ENCODE results near the gene USP32. TPM values are rescaled to one million over a fixed set of nuclear protein-coding genes. Genes with fewer than 3 reads are reported as not detected.

The USP32 gene
- total and polyA plus RNA-seq, 12 donors: 22.0 to 99.3 (median 54.4) TPM

DNA sequence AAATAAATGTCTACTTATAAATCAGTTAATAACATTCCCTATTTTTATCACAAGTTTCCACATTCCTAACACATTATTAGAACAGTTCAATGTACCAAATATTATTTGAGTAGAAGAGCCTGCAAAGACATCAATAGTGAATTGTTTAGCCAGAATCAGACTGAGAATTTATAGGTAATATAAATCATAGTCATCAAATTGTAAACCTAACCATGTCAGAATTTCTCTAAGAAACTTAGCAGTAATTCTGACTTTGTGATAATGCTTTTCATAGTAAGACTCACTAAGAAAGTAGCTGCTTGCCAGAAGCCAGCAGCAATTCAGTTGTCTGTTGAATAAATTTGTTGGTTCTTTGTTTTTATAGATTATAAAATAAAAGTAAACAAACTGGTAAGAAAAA lies 111.3 kb downstream of the USP32 start:
- H3K27ac ChIP-seq: no peak overlapping the region
- H3K4me1 ChIP-seq (replicated peaks in 1 of 2): peaks cover 0 to 7% of the 10 kb centered on the region in 2 donors
- no peaks in the 10 kb centered on the region for H3K9me3 ChIP-seq (replicated peaks in 1 of 3)
- TF ChIP-seq CTCF (IDR thresholded peaks at IDR 0.05): no peak
- no peak for TF ChIP-seq POLR2A (IDR thresholded peaks at IDR 0.05)
- no peaks in the 10 kb centered on the region for H3K36me3 ChIP-seq (replicated peaks in 1 of 2)
- no peak overlapping the region for H3K4me3 ChIP-seq
- DNase-seq: no peak
- intact Hi-C loops (cut with DNase I): no loop called here
- no peaks in the 10 kb centered on the region for H3K27me3 ChIP-seq

- DNase-seq: no peak
- Histone ChIP-seq H3K27ac (no peak overlapping the region), H3K4me1 (replicated peaks in 1 of 2) (peaks cover 0 to 7% of the 10 kb centered on the region in 2 donors), H3K36me3 (replicated peaks in 1 of 2) (no peaks in the 10 kb centered on the region), H3K9me3 (replicated peaks in 1 of 3) (no peaks in the 10 kb centered on the region), H3K27me3 (no peaks in the 10 kb centered on the region), H3K4me3 (no peak overlapping the region)
- TF ChIP-seq CTCF (IDR thresholded peaks at IDR 0.05) (no peak), POLR2A (IDR thresholded peaks at IDR 0.05) (no peak)
- 90 to 93% (median 91%) methylated on average over 2 of the region's 2 CpGs for WGBS, 4 donors
- intact Hi-C loops (cut with DNase I): no loop called here
Observed at GRCh38 chr17:60278237-60278636, 113.7 kb downstream of the USP32 start.

DNA sequence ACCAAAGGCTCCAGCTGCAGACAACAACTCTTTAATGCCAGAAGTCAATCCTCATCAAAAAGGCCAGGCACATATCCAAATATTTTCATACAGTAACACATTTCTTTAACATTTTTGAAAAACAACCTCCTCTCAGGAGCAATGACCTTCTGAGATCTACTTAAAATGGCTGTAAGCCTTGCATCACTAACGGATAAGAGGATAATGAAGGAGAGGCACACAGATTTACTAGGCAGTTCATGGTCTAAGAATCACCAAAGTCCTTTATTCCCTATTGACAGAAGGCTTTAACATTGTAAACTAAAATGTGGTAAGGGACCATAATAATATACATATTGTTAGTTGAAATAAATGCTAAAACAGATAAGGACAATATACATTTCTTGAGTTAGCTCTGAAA lies 114.7 kb downstream of the USP32 start:
- intact Hi-C loops (cut with DNase I): no loop called here
- DNase-seq: no peak
- H3K27me3 ChIP-seq: no peaks in the 10 kb centered on the region
- H3K27ac ChIP-seq: no peak overlapping the region
- 47 to 68% (median 56%) methylated on average over 1 of the region's 1 CpG for WGBS, 4 donors
- H3K9me3 ChIP-seq (replicated peaks in 1 of 3): no peaks in the 10 kb centered on the region
- peaks cover 0 to 7% of the 10 kb centered on the region in 2 donors for H3K4me1 ChIP-seq (replicated peaks in 1 of 2)
- TF ChIP-seq CTCF (IDR thresholded peaks at IDR 0.05) (no peak), POLR2A (IDR thresholded peaks at IDR 0.05) (no peak)
- H3K36me3 ChIP-seq (replicated peaks in 1 of 2): no peaks in the 10 kb centered on the region
- no peak overlapping the region for H3K4me3 ChIP-seq

- Histone ChIP-seq H3K27me3 (no peaks in the 10 kb centered on the region), H3K4me1 (replicated peaks in 1 of 2) (peaks cover 0 to 5% of the 10 kb centered on the region in 2 donors), H3K9me3 (replicated peaks in 1 of 3) (no peaks in the 10 kb centered on the region), H3K27ac (no peak overlapping the region), H3K4me3 (no peak overlapping the region), H3K36me3 (replicated peaks in 1 of 2) (peaks cover 0 to 7% of the 10 kb centered on the region in 2 donors)
- intact Hi-C loops (cut with DNase I): no loop called here
- WGBS, 4 donors: 67 to 79% (median 72%) methylated on average over 1 of the region's 1 CpG
- TF ChIP-seq CTCF (IDR thresholded peaks at IDR 0.05) (no peak), POLR2A (IDR thresholded peaks at IDR 0.05) (no peak)
- DNase-seq: no peak
Observed at GRCh38 chr17:60269417-60269816, 122.5 kb downstream of the USP32 start.
